Activated CD8-positive, alpha-beta memory T cell treated with anti-CD3 and anti-CD28 coated beads for 48 hours (primary cell): ENCODE results near the gene ALPL.
A peak's percentile ranks its signal among the peaks of the same experiment; 100 is the strongest.
"Not testable (repeated sequence)": the region's sequence is repeated elsewhere in the genome, so short reads cannot be mapped to it uniquely, and the experiment has no call there.

Experiments
- DNase-seq, 3 experiments: peaks; one replicate each; pipeline ENCODE4 v3.0.0-alpha.2; 2020; ENCODE audit warnings: low read depth in 2 of 3, low spot score in 2 of 3

ALPL gene

DNA sequence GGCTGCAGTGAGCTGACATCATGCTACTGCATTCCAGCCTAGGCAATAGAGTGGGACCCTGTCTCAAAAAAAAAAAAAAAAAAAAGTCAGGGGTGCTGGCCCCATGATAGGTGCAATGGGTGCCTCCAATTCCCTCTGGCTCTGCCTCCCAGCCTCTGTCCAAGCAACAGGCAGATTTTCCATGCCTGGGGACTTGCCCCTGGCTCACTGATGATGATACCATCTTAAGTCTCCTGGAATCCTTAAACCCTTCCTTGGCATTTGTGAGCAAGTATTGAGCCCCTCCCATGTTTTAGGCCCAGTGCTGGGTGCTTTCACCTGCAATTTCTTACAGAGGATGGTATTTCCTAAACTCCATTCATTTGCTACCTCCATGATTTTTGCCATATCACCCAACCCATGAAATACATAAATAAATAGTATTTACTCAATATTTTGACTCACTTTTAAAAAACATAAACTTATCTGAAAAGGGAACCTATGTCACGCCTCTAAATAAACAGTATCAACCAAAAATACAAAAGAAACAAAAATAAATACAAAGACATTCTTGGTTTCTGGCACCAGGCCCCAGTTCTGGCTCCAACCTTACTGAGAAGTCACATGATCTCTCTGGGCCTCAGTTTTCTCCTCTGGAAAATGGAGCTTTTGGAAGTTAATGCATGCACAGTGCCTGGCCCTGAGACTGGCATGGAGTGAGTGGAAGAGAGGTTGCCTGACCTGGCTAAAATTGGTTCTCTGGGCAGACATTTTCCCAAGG, 1.5 kb upstream of the ALPL start:
- no peak for DNase-seq

DNA sequence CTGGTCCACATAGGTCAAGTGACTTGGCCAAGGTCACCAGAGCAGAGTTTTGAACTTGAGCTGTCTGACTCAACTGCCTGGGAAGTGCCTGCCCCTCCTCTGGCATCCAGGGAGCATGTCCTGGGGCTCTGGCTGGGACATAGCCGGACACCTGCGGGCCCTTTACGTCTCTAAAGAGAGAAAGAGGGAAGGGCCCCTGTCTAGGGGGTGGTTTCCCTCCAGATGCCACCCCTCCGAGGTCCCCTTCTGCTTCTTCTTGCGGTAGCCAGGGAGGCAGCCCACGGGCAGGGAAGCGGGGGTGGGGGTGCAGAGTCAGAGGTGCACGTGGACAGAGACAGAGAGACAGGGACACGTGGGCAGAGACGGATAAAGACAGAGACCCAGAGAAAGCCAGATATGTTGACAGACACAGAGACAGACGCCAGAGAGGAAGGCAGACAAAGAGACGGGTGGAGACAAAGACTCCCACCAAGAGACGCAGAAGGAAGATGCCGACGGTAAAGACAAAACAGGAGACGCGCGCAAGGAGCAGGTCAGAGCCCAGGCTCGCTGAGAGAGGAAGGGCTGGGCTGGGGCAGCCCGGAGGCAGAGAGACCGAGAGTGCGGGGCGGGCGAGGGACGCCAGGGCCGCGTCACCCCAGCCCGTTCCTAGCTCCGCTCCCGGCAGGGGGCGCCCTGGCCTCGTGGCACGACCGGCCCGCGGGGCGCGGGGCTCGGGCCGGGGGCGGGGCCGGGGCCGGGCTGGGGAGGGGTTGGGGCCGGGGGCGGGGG, 458 bp upstream of the ALPL start:
- peak in 2 of 3 experiments; percentile 48 to 56 for DNase-seq

DNA sequence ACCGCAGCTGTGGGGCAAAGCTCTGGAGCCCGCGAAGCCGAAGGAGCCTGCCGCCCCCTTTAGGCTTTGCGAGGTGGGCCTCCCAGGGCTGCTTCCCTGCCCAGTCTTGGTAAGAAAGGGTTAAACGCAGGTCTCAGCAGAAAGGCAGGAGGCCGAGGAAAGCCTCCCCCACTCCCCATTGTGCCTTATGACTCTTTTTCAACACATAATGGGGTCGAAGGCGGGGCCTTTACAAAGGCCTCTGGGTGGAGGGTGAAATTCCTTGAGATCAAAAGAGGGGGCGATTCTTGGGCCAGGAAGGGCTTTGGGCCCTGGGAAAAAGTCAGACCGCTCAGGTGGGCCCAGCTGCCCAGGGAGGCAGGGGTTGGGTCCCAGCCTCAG, 880 bp downstream of the ALPL start:
- DNase-seq = no peak

DNA sequence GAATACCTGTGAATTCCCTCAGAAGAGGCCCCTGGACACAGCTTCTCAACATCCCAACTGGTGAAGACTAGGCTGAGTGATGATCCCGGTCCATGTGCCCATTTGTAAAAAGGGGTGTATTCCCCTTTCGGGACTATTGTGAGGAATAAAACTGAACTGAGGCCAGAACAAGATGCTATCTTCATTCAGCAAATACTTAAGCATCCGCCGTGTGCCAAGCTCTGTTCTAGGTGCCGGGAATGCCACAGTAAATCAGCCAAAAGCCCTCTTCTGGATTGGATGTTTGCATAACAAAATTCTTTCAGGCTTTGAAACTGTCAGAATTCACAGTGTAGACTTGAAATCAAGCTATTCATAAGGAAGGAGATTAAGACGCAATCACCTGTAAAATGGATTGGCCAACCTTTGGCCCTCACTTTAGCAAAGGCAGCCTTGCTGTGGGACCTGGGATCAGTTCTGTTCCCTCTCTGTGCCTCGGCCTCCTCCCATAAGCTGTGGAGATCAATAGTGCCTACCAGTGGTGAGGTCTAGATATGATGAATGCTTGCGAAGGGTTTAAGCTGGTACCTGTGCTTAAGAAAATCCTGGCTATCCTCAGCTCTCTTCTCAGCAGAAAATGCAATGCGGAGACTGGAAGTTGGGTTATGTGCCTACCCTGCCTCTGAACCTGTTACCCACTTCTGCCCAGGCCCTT, 1.8 kb downstream of the ALPL start:
- no peak for DNase-seq

DNA sequence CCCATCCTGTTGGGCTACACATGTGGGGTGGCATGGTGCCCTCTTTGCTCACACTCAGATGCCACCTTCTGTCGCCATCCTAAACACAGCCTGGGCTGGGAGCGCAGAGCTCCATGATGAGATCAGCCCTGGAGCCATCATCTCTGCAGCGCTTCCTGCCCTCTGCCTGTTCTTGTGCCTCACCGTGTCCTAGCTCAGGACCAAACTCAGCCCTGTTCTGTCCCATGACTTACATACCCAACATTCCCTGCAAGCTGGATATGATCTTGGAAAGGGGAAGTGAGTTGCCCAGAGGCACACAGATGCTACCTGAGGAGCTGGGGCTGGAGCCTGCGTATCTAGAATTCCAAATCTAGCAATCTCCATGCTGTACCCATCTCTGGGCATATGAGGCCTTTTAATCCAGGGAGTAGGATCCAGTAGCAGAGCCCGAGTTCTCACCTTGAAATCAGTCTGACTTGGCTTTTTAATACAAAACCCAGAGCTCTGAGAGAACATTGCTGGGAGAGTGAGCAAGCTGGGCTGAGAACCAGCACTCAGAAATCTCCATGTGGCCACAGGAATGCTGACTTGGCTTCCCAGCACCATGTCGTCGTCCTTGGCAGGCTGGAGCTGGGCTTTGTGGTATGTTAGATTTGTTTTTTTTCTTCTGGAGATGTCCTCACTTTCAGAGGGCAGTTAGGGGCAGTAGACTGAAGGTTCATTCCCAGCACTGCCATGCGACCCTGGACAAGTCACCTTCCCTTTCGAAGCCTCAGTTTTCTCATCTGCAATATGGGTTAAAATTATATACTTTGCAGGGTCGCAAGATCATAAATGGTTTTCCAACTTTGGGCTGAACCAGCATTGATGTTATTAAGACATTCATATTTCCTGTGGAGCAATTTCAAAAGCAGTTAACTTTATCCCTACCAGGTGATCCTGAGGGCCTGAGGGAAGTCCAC, 2.6 kb downstream of the ALPL start:
- no peak for DNase-seq

DNA sequence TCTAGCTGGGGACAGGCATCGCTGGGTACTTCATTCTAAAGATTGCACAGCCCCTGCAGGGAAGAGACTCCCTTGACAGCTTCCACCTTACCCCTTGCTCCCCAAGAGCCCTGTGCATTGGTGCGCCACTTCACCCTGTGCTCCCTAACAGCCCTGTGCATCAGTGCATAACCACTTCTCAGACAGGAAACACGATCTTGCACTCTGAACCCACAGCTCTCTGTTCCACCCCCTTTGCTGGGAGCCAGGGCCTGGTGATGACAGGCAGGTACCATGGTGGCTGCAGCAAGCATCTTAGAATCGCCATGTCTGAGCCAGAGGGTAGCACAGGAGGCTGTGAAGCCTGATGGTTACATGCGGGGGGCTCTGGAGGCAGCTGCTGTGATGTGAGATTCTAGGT, 5.0 kb downstream of the ALPL start:
- DNase-seq = no peak

DNA sequence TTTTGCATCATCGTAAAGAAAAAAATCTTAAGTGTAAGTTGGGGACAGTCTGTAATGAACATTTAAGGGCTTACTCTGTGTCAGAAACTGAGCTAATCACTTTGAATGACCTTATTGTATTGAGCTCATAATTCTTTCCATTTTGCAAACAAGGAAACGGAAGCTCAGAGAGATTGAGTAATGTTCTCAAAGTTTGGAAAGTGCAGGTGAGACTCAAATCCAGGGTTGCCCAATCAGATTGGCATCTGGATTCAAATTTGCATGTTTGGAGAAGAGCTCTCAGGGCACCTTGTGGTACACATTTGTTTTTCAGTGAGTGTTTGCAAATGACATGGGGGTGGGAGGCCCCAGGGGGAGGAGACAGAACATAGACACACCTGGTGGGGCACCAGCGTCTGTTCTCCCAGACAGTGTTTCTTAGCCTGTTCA, 8.0 kb downstream of the ALPL start:
- no peak for DNase-seq

DNA sequence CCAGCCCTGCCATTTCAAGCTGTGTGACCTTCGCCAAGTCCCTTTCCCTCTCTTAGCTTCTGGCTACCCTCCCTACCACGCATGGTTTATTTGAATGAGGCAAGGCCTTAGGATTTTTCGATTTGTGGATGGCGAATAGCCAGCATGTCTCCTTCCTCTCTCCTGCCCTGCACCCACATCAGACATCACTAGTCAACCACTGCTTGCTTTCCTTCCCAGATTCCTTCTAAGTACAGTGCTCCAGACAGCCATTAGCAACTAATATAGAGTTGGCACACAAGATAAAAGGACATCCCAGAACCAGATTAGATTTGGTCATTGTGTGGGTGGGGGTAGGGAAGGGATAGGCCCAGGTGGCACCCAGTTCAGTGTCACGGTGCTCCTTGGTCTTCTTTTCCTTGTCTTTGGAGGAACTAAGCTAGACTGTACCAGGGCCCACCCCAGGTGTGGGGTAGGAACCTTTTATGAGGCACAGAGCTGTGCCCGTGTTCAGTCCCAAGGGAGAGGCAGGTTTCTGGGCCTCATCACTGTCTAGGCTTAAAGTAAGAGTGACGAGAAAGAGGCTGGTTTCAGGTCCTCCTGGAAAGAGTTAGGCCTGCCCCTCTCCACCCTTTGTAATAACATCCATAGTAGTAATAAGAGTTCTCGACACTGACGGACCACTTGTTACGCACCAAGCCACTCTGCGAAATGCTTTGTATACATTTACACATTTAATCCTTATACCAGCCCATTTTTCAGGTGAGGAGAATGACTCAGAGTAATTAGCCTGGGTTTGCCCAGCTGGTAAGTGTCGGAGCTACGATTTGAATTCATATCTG, 8.6 kb downstream of the ALPL start:
- DNase-seq = no peak

DNA sequence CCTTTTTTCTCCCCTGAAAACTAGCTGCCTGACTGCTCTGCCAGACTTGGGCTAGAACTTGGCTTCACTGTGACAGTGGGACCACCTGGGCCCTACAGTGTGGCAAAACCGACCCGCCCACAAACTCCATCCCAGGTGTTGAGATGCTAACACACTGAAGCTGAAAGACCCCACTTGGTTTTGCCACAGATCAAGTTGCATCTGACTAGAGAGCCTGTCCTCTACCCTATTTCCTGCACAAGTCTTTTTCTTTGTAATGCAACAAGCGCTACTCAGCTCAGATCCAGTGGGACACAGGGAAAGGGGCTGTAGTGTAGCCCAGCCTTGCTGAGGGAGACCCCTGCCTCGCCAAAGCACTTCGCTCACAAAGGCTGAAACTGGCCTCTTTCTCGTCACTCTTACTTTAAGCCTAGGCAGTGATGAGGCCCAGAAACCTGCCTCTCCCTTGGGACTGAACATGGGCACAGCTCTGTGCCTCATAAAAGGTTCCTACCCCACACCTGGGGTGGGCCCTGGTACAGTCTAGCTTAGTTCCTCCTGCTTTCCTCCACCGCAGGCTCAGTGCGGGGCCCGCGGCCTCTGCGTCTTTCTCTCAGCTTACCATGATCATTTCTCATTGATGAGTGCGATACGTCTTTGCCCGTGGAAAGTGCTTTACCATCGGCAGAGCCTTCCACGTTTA, 9.7 kb downstream of the ALPL start:
- DNase-seq = no peak

DNA sequence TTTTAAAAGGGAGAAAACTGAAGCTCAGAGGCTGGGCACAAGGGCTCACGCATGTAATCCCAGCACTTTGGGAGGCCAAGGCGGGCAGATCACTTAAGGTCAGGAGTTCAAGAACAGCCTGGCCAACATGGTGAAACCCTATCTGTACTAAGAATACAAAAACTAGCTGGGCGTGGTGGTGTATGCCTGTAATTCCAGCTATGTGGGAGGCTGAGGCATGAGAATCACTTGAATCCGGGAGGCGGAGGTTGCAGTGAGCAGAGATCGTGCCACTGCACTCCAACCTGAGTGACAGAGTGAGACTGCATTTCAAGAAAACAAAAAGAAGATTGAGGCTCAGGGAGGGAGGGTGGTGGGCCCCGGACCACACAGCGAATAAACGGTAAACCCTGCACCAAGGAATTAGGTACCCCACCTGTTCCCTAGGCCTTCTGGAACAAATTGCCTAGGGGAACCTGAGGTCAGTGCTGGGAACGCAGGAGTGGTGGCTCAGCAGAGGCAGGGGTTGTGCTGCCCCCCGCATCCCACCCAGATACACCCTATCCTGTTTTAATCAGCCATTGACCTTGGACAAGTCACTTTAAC, 10.4 kb downstream of the ALPL start:
- DNase-seq = not testable (repeated sequence)

DNA sequence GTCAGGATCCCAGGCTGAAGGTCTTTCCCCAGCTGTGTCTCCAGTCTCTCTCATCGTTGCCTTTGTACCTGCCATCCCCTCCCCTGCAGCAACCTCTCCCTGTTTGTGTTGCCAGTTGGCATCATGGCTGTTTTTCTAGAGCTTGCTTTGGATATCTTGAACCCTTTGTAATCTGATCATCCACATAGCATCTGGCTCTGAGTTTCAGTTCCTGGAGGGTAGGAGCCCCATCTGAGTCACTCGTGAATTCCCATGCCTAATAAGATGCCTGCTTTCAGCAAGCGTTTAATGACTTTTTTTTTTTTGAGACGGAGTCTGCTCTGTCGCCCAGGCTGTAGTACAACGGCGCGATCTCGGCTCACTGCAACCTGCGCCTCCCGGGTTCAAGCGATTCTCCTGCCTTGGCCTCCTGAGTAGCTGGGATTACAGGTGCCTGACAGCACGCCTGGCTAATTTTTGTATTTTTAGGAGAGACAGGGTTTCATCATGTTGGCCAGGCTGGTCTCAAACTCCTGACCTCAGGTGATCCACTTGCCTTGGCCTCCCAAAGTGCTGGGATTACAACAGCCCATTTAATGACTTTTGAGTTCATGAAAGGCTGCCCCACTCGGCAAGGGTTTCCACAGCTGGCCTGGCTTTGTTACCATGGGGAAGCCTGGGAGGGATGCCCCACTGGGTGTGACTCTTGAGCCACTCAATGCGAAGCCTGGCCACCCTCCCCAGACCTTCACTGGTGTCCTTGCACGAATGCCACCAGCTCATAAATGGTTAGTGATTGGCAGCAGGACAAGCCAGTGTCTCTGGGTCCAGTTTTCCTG, 11.9 kb downstream of the ALPL start:
- no peak for DNase-seq

DNA sequence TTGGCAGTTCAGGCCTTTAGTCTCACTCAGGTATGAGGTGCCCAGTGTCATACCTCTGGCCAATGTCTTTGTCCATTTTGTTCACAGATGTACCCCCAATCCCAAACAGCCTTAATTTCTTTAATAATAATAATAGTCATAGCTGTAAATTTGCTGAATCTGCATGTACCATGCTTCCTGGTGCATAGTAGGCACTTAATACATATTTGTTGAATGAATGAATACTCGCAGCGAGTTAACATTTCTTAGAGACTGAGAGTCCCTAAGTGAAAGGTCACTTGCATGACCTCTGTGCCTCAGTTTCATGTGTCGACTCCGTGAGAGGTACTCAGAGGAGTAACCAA, 12.5 kb downstream of the ALPL start:
- DNase-seq = no peak

DNA sequence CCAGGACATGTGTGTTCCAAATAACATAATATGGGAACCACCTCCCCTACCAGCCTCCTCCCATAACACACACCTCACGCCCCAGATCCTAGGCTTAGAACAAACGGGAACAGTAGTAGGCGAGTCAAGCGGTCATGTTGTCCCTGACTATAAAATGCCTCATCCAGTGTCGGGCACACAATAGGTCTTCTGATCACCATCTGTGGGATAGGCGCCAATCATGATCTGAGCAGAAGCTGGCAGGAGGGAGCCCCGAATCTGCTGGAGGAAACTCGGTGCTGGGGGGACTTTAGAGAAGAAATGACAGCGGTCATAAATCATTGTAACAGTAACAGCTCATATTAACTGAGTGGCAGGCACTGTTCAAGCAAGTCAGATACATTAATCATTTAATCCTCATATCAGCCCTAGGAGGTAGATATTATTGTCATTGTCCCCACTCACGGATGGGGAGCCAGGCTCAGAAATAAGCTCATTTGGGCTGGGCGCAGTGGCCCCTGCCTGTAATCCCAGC, 13.4 kb downstream of the ALPL start:
- DNase-seq = no peak

DNA sequence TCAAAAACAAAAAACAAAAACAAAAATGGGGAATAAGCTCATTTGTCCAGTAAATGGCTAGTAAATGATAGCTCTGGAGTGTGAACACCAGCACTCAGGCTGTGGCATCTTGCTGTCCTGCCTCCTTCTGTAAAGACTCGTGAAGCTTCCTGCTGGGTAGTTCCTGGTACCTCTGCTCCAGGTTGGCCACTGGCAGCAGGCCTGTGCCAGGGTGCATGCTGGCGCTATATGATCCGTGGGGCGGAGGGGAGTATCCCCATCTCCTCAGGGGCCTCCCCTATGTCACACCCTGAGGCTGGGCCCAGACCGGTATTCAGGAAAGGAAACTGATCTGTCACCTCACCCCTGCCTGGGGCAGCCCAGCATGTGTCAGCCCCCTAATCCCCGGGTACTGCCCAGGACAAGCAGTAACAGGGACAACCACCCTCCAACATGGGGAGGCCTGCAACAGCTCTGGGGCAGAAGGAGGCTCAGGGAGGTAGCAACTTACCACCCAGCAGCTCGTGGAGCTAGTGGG, 14.1 kb downstream of the ALPL start:
- no peak for DNase-seq

DNA sequence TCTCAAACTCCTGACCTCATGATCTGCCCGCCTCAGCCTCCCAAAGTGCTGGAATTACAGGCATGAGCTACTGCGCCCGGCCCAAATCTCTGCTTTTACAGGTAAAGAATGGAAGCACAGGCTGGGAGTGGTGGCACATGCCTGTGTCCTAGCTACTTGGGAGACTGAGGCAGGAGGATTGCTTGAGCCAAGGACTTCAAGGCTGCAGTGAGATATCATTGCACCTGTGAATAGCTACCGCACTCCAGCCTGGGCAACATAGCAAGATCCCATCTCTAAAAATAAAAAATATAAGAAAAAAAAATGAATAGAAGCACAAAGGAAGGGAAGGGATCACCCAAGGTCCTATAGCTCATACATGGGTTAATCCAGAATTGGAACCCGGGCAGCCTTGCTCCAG, 15.0 kb downstream of the ALPL start:
- DNase-seq = no peak

DNA sequence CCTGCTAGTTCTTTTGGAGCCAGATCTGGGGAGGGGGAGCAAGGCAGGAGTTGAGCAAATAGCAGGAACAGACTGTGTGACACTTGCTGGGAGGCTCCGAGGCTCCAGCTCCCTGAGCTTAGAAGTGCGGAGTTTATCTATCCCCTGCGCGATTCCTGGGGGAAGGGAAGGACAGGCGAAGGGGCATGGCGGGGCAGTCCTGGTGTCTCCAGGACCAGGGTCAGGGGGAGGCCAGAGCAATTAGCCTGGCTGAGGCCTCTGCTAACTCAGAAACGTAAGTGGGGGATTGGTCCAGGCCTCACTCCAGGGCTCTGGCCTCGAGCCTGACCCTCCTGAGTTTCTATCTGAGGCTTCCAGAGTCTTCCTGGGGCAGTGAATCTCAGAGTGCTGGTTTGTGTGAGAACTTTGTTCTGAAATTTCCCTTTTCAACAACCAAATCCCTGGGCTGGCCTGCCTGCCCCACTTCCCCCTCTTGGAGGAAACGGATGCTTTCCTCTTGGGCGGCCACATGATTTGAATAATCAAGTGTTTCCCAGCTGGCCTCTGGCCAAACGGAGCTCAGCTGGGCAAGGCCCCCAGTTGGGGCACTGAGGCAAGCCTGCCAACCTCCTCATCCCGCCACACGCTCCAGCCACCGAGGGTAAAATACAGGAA, 15.6 kb downstream of the ALPL start:
- DNase-seq = no peak

DNA sequence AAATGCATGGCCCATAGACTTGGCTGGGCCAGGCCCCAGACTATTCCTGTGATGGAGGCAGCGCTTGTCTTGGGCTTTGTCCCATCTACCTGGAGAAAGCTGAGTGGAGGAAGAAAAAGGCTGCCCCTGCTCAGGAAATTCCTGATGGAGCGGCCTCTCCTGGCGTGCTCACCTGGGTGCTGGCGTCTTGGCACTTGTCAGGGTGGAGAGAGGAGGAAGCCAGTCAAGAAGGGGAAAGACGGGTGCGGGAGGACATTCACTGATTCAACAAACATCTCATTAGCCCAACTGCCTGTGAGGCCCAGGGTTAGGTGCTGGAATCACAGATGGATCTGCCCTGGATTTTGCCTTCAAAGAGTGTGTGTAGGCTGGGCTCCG, 16.1 kb downstream of the ALPL start:
- no peak for DNase-seq

DNA sequence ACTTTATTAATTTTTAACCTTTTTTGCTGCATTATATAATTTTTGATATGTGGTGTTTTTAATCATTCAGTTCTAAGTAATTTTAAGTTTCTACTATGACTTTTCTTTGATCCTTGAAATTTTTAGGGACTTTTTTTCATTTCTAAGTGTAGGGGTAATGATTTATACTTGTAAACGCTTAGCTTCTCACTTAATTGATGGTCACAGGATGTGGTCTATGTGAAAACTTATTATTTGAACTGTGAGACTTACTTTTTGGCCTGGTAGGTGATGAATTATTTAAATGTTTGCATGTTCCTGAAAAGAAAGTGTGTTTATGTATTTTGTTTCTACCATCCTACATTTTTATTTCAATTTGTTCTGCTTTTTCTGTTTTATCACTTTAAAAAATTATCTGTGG, 17.2 kb downstream of the ALPL start:
- no peak for DNase-seq
